ENCODE data around the gene KLK13. TPM values are rescaled to one million over a fixed set of nuclear protein-coding genes. Genes with fewer than 3 reads are reported as not detected.

KLK13 gene
- total and polyA plus RNA-seq, 2 of the 8 experiments (the other 6 are each of a cell fraction or from before 2014, with no cell fraction given) = 4.2 to 4.5 TPM

GRCh38 chr19:51111606-51112005, 46.7 kb upstream of the KLK13 start:
- no peak overlapping the region for H4K5ac ChIP-seq (ENCODE audit: insufficient read length, low read depth, low read length)
- peaks cover 0 to 13% (median 0%) of the 10 kb centered on the region in 4 experiments; a peak in 4 of 7 replicates for H3K27me3 ChIP-seq (replicated peaks in 1 of 4; ENCODE audit: control insufficient read depth in 3 of 4, extremely low read depth in 1 of 4, insufficient read depth in 3 of 4, low read length in 3 of 4)

More at GRCh38 chr19:51111606-51112005, 46.7 kb upstream of the KLK13 start:
- ChIA-PET POLR2A (ENCODE audit: partially characterized antibody) (no interaction called here), CTCF (ENCODE audit: partially characterized antibody) (interaction anchor here (1.1 to 1.4 kb wide), 5 partner anchors 8 to 156 kb away, joined by 3 to 4 read pairs (median 3); no protein-coding TSS in a partner anchor)
- Histone ChIP-seq H3K27ac (ENCODE audit: low read depth, low read length) (no peak overlapping the region), H2BK20ac (ENCODE audit: low read length) (no peak overlapping the region), H4K8ac (ENCODE audit: extremely low read depth, insufficient read depth, low read length) (no peak overlapping the region; the same call in 1 of the 2 replicates), H3K79me2 (ENCODE audit: control insufficient read depth in 1 of 2, insufficient read depth in 2 of 2, low read length in 2 of 2) (no peaks in the 10 kb centered on the region), H2BK5ac (ENCODE audit: low read depth, low read length) (no peak overlapping the region), H3K79me1 (ENCODE audit: low read depth, low read length) (peaks cover 3% of the 10 kb centered on the region), H3K9ac (replicated peaks in 1 of 4; ENCODE audit: extremely low read depth in 1 of 4, low read depth in 3 of 4, low read length in 3 of 4) (no peak overlapping the region), H3K56ac (replicated peaks; ENCODE audit: insufficient read length, low read depth, low read length) (no peak overlapping the region), H3K23ac (ENCODE audit: insufficient read length) (no peak overlapping the region), H3K9me3 (ENCODE audit: insufficient read depth in 2 of 2, low read depth in 1 of 2, low read length in 1 of 2) (no peaks in the 10 kb centered on the region), H3K14ac (ENCODE audit: insufficient read length) (no peak overlapping the region), H4K20me1 (replicated peaks in 1 of 2; ENCODE audit: control insufficient read depth in 1 of 2, insufficient read depth in 2 of 2, low read length in 2 of 2) (peaks cover 2 to 6% of the 10 kb centered on the region in 2 experiments), H3K23me2 (ENCODE audit: low read depth, low read length) (peaks cover 11% of the 10 kb centered on the region), H3K18ac (ENCODE audit: extremely low read depth, low read length) (no peak overlapping the region), H4K91ac (replicated peaks; ENCODE audit: insufficient read length, low read length) (no peak overlapping the region), H2BK15ac (ENCODE audit: low read length) (no peak overlapping the region), H3K36me3 (ENCODE audit: control insufficient read depth in 2 of 4, insufficient read depth in 4 of 4, low read length in 3 of 4) (no peaks in the 10 kb centered on the region), H3K4me3 (ENCODE audit: extremely low read depth in 1 of 4, insufficient read depth in 2 of 4, low read depth in 3 of 4, low read length in 4 of 4) (no peak overlapping the region), H2BK12ac (ENCODE audit: low read depth, low read length) (no peak overlapping the region), H3K4me2 (ENCODE audit: insufficient read depth in 1 of 2, low read depth in 2 of 2, low read length in 2 of 2) (no peak overlapping the region), H2AK5ac (ENCODE audit: low read depth, low read length) (no peak overlapping the region), H3K4me1 (replicated peaks in 1 of 4; ENCODE audit: control insufficient read depth in 3 of 4, insufficient read depth in 4 of 4, low read length in 3 of 4) (peaks cover 0 to 6% (median 0%) of the 10 kb centered on the region in 4 experiments; a peak in 3 of 7 replicates), H2AFZ (ENCODE audit: low read length) (no peak overlapping the region), H2BK120ac (replicated peaks; ENCODE audit: low read depth, low read length) (no peak overlapping the region), H3K4ac (replicated peaks; ENCODE audit: insufficient read length, low read depth, low read length) (no peak overlapping the region)
- no peak for FAIRE-seq
- 62% methylated on average over 6 of the region's 6 CpGs; no CpG with 5 or more reads in 1 of the 2 experiments for WGBS, 2 experiments (ENCODE audit: extremely low coverage in 1 of 2, insufficient coverage in 1 of 2, insufficient read length in 1 of 2, insufficient replicate concordance in 2 of 2, low coverage in 1 of 2, low lambda C conversion rate in 2 of 2, missing lambda C conversion rate in 1 of 2)
- TF ChIP-seq ZNF274 (IDR thresholded peaks at IDR 0.05; ENCODE audit: borderline replicate concordance, extremely low read depth, low read length) (no peak), CTCF (IDR thresholded peaks at IDR 0.05; ENCODE audit: control extremely low read depth in 1 of 3, insufficient read depth in 1 of 3, low read depth in 1 of 3, low read length in 3 of 3) (peak; percentile 55 to 70 (median 66))
- DNase-seq (ENCODE audit: low read depth in 1 of 2, low spot score in 2 of 2) = no peak
